ENCODE results near the gene HPCA.

HPCA gene

DNA sequence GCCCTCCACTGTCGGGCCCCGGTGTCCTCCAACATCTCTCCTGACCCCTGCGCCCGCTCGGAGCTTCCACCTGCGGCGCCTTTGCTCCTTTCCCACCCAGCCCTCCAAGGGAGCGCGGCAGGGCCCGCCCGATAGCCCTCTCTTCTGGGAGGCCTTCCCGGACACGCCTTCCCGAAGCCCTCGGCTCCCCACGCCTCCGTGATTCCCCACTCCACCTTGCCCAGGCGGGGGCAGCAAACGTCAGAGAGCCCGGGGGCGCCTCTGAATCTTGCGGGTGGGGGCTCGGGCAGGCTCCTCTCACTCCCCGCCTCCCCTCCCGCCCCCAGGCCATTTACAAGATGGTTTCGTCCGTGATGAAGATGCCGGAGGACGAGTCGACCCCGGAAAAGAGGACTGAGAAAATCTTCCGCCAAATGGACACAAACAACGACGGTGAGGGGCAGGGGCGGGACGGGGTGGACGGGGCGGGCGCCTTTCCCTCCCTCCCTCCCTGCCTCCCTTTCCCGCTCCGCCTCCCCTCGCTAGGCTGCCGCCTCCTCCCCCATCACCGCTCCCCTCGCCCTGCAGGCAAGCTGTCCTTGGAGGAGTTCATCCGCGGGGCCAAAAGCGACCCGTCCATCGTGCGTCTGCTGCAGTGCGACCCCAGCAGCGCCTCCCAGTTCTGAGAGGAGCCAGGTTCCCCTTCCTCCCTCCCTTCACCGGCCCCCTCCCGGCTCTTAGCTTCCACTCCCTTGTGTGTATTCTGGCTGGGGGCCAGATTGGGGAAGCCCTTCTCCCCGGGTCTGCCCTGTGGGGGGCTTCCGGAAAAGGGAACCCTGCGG lies 7.1 kb downstream of the HPCA start:
- Histone ChIP-seq H3K9me3 (ENCODE audit: control insufficient read depth, low read length) (no peaks in the 10 kb centered on the region), H3K36me3 (ENCODE audit: control insufficient read depth, insufficient read depth, low read length) (no peaks in the 10 kb centered on the region), H3K9ac (no peak overlapping the region), H3K27ac (no peak overlapping the region), H3K79me2 (no peaks in the 10 kb centered on the region), H3K4me1 (no peaks in the 10 kb centered on the region), H3K4me2 (ENCODE audit: low read length) (peak overlapping the region; percentile 85), H3K27me3 (ENCODE audit: control insufficient read depth, insufficient read depth, low read length) (no peaks in the 10 kb centered on the region), H3K4me3 (ENCODE audit: low read depth, low read length) (peak overlapping the region; percentile 48), H2AFZ (peak overlapping the region; percentile 70)
- TF ChIP-seq, protein P1, sequence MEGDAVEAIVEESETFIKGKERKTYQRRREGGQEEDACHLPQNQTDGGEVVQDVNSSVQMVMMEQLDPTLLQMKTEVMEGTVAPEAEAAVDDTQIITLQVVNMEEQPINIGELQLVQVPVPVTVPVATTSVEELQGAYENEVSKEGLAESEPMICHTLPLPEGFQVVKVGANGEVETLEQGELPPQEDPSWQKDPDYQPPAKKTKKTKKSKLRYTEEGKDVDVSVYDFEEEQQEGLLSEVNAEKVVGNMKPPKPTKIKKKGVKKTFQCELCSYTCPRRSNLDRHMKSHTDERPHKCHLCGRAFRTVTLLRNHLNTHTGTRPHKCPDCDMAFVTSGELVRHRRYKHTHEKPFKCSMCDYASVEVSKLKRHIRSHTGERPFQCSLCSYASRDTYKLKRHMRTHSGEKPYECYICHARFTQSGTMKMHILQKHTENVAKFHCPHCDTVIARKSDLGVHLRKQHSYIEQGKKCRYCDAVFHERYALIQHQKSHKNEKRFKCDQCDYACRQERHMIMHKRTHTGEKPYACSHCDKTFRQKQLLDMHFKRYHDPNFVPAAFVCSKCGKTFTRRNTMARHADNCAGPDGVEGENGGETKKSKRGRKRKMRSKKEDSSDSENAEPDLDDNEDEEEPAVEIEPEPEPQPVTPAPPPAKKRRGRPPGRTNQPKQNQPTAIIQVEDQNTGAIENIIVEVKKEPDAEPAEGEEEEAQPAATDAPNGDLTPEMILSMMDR (IDR thresholded peaks at IDR 0.05) = no peak

- no peak overlapping the region for H3K27ac ChIP-seq
- no peak overlapping the region for H3K4me2 ChIP-seq (ENCODE audit: low read length)
- H3K27me3 ChIP-seq (ENCODE audit: control insufficient read depth, insufficient read depth, low read length) = no peaks in the 10 kb centered on the region
- no peaks in the 10 kb centered on the region for H3K79me2 ChIP-seq
- no peaks in the 10 kb centered on the region for H3K9me3 ChIP-seq (ENCODE audit: control insufficient read depth, low read length)
- no peaks in the 10 kb centered on the region for H3K4me1 ChIP-seq
- TF ChIP-seq, protein P1 (IDR thresholded peaks at IDR 0.05) = no peak
- H2AFZ ChIP-seq = peak overlapping the region; percentile 70
- no peak overlapping the region for H3K9ac ChIP-seq
- no peaks in the 10 kb centered on the region for H3K36me3 ChIP-seq (ENCODE audit: control insufficient read depth, insufficient read depth, low read length)
- H3K4me3 ChIP-seq (ENCODE audit: low read depth, low read length) = no peak overlapping the region
These were observed 7.8 kb downstream of the HPCA start for GRCh38 chr1:32894019-32894600.

DNA sequence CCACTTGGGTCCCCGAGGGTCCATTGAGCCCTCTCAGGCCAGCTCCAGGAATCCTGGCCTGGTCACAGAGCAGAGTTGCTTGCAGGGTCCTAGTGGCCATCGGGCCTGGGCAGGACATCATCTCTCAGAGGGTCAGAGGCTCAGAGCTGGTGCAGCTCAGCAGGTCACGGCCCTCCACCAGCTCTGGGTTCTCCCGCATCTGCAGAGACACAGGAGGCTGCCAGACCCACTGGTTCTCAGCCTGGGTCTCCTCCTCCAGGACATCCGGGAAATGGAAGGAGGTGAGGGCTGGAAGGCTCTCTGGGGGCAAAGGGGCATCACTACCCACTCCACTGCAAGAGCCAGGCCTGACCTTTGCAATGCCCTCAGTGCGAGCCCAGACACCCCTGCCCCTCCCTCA lies 8.4 kb downstream of the HPCA start:
- Histone ChIP-seq H2AFZ (no peak overlapping the region), H3K9me3 (ENCODE audit: control insufficient read depth, low read length) (no peaks in the 10 kb centered on the region), H3K79me2 (no peaks in the 10 kb centered on the region), H3K27ac (no peak overlapping the region), H3K9ac (no peak overlapping the region), H3K4me2 (ENCODE audit: low read length) (no peak overlapping the region), H3K36me3 (ENCODE audit: control insufficient read depth, insufficient read depth, low read length) (no peaks in the 10 kb centered on the region), H3K4me1 (no peaks in the 10 kb centered on the region), H3K27me3 (ENCODE audit: control insufficient read depth, insufficient read depth, low read length) (no peaks in the 10 kb centered on the region), H3K4me3 (ENCODE audit: low read depth, low read length) (no peak overlapping the region)
- TF ChIP-seq, protein P1 (IDR thresholded peaks at IDR 0.05) = no peak

- Histone ChIP-seq H3K79me2 (no peaks in the 10 kb centered on the region), H3K27me3 (ENCODE audit: control insufficient read depth, insufficient read depth, low read length) (no peaks in the 10 kb centered on the region), H3K9me3 (ENCODE audit: control insufficient read depth, low read length) (no peaks in the 10 kb centered on the region), H2AFZ (no peak overlapping the region), H3K36me3 (ENCODE audit: control insufficient read depth, insufficient read depth, low read length) (no peaks in the 10 kb centered on the region), H3K9ac (no peak overlapping the region), H3K4me1 (no peaks in the 10 kb centered on the region), H3K4me3 (ENCODE audit: low read depth, low read length) (no peak overlapping the region), H3K27ac (no peak overlapping the region), H3K4me2 (ENCODE audit: low read length) (no peak overlapping the region)
- TF ChIP-seq, protein P1 (IDR thresholded peaks at IDR 0.05) = no peak
These were observed 9.3 kb downstream of the HPCA start for GRCh38 chr1:32895325-32896215.
